DOHH2 (cell line): ENCODE measurements around the gene FAM89B.

Experiments used
- H3F3A ChIP-seq: fragments of 200-600 bp; sonication (generic), shearing (Covaris generic); 2 replicates; pipeline ENCODE4 v1.6.0; 2016; ENCODE audit warnings: antibody characterized with exemption, mild to moderate bottlenecking; ENCODE audit not compliant: control insufficient read depth, insufficient read depth
- H3K27ac ChIP-seq: fragments of 200-600 bp; sonication (generic); 2 replicates; pipeline ENCODE4 v1.5.1; 2014; ENCODE audit warnings: low read depth, mild to moderate bottlenecking, low read length, moderate library complexity
- H3K27me3 ChIP-seq: fragments of 200-600 bp; sonication (generic); 2 replicates; pipeline ENCODE4 v1.6.1; 2014; ENCODE audit warnings: mild to moderate bottlenecking, low read length, mixed read lengths; ENCODE audit not compliant: control insufficient read depth
- H3K36me3 ChIP-seq: fragments of 200-600 bp; sonication (generic); 2 replicates; pipeline ENCODE4 v1.6.1; 2014; ENCODE audit warnings: mild to moderate bottlenecking, low read length, moderate library complexity, mixed read lengths; ENCODE audit not compliant: control insufficient read depth
- H3K4me1 ChIP-seq: fragments of 200-600 bp; sonication (generic); 2 replicates; pipeline ENCODE4 v1.6.1; 2014; ENCODE audit warnings: mild to moderate bottlenecking, low read length, mixed read lengths; ENCODE audit not compliant: control insufficient read depth
- H3K4me2 ChIP-seq: fragments of 200-600 bp; sonication (generic); 2 replicates; pipeline ENCODE4 v1.6.0; 2014; ENCODE audit warnings: mild to moderate bottlenecking, low read length, moderate library complexity
- H3K4me3 ChIP-seq: fragments of 200-600 bp; sonication (generic); 2 replicates; pipeline ENCODE4 v1.5.1; 2014; ENCODE audit warnings: mild to moderate bottlenecking, low read length, mixed read lengths
- H3K79me2 ChIP-seq: fragments of 200-600 bp; sonication (generic); 2 replicates; pipeline ENCODE4 v1.6.1; 2014; ENCODE audit warnings: mild to moderate bottlenecking, low read length, mixed read lengths; ENCODE audit not compliant: control insufficient read depth
- H3K9me2 ChIP-seq: fragments of 200-600 bp; sonication (generic); replicated peaks from 2 replicates; pipeline ENCODE4 v1.6.1; 2014; ENCODE audit warnings: mild to moderate bottlenecking, low read length, mixed read lengths; ENCODE audit not compliant: control insufficient read depth
- H3K9me3 ChIP-seq: fragments of 200-600 bp; sonication (generic); 2 replicates; pipeline ENCODE4 v1.6.1; 2014; ENCODE audit warnings: antibody characterized with exemption, low read length, mixed read lengths; ENCODE audit not compliant: control insufficient read depth, insufficient read depth
- H4K20me1 ChIP-seq: fragments of 200-600 bp; sonication (generic); 2 replicates; pipeline ENCODE4 v1.6.0; 2014; ENCODE audit warnings: low read depth, mild to moderate bottlenecking, antibody characterized with exemption, low read length, moderate library complexity; ENCODE audit not compliant: control insufficient read depth, insufficient read depth
- EZH2phosphoT487 ChIP-seq: fragments of 200-600 bp; sonication (generic); IDR thresholded peaks from 2 replicates; pipeline ENCODE4 v1.6.1; 2017; ENCODE audit warnings: borderline replicate concordance, mild to moderate bottlenecking, antibody characterized with exemption, low read length, moderate library complexity, mixed read lengths
- TF ChIP-seq, protein P1 (sequence below): fragments of 200-600 bp; sonication (generic); IDR thresholded peaks from one replicate; pipeline ENCODE4 v1.5.1; 2014; ENCODE audit warnings: antibody characterized with exemption, mild to moderate bottlenecking, low read depth, low read length; ENCODE audit not compliant: poor library complexity, severe bottlenecking

FAM89B gene

DNA sequence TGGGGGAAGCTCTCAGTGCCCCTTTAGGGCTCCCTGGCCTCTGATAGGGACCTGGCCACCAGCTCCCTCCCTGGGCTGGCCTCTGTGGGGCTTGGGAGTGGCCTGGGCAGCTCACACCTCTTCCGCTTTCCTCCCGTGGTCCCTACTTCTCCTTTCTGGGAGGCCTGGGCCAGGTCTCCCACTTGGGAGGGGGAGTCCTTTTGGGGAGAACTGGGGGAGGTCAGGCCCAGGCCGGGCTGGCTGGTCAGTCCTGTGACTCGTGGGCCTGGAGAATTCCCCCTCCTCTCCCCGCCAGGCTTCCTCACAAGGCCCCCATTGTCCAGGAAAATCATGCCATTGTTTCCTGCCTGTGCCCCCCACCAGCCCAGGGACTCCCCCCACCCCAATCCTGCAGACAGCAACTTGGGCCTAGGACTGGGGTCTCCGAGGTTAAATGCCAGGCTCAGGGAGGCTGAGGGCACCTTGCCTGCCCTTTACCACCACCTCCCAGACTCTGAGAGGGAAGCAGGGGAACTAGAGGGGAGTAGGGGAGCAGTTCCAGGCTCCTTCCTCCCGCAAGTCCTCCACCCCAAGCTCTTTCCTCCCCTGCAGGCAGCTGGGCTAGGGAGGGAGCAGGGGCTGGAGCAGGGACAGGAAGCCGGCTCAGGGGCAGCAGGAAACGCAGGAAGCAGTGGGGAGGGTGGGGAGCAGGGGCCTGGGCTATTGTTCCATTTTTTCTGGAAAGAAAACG, 38.9 kb downstream of the FAM89B start:
- no peaks in the 10 kb centered on the region for H3K9me2 ChIP-seq
- 0 out of 2 replicates have a peak, but pooled peaks cover 1% of the 10 kb centered on the region for H4K20me1 ChIP-seq
- no peak overlapping the region for H3K27ac ChIP-seq
- peaks cover 56% of the 10 kb centered on the region for H3K79me2 ChIP-seq
- H3K4me3 ChIP-seq = peak overlapping the region; percentile 78
- no peaks in the 10 kb centered on the region for H3K9me3 ChIP-seq
- peaks cover 32% of the 10 kb centered on the region for H3K4me1 ChIP-seq
- H3K27me3 ChIP-seq = no peaks in the 10 kb centered on the region
- peak overlapping the region; percentile 91 for H3K4me2 ChIP-seq
- peaks cover 50% of the 10 kb centered on the region for H3K36me3 ChIP-seq
- no peak for TF ChIP-seq EZH2phosphoT487
- H3F3A ChIP-seq = no peaks in the 10 kb centered on the region; the same call in 1 of the 2 replicates

DNA sequence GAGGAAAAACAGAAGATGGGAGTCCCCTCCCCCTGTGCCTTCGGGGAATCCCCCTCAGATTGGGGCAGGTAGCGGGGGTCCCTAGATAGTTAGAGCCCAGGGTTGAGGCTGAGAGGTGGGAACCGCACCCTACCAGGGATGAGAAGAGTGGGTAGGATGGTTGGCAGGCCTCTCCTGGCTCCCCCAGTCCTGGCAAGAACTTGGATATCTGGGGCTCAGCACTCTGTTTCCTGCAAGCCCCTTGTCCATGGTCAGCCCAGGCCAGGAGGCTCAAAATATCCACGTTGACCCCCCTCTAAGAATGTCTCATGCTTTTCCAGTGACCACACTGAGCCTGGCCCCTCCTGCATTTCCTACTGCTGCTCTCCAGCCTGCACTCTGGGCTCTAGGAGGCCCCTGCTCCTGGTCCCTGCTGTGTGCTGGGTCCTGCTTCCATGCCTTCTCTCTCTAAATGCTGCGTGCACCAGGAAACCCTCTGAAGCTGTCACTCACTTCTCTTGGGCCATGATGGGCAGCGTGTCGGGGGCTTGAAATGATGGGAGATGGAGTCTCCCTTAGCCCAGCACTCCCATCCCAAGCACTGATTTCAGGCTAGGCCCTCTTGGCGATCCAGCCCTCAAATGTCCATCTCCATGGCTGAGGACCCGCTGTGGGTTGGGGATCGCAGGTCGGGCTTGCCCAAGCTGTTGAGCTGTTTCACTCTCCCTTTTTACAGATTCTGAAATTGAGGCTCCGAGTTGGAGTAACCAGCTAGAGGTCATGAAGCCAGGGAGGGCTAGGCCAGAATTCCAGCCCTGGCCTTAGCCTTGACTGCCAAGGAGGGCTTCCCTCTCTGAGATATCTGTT, 39.6 kb downstream of the FAM89B start:
- Histone ChIP-seq H3K27me3 (no peaks in the 10 kb centered on the region), H3K9me2 (no peaks in the 10 kb centered on the region), H4K20me1 (peaks cover 9% of the 10 kb centered on the region; the same call in 1 of the 2 replicates), H3K36me3 (peaks cover 52% of the 10 kb centered on the region), H3K4me2 (peak overlapping the region; percentile 91), H3K4me1 (peaks cover 39% of the 10 kb centered on the region), H3K27ac (no peak overlapping the region), H3K79me2 (peaks cover 64% of the 10 kb centered on the region), H3K9me3 (no peaks in the 10 kb centered on the region), H3K4me3 (peak overlapping the region; percentile 78), H3F3A (no peaks in the 10 kb centered on the region; the same call in 1 of the 2 replicates)
- TF ChIP-seq, protein P1, sequence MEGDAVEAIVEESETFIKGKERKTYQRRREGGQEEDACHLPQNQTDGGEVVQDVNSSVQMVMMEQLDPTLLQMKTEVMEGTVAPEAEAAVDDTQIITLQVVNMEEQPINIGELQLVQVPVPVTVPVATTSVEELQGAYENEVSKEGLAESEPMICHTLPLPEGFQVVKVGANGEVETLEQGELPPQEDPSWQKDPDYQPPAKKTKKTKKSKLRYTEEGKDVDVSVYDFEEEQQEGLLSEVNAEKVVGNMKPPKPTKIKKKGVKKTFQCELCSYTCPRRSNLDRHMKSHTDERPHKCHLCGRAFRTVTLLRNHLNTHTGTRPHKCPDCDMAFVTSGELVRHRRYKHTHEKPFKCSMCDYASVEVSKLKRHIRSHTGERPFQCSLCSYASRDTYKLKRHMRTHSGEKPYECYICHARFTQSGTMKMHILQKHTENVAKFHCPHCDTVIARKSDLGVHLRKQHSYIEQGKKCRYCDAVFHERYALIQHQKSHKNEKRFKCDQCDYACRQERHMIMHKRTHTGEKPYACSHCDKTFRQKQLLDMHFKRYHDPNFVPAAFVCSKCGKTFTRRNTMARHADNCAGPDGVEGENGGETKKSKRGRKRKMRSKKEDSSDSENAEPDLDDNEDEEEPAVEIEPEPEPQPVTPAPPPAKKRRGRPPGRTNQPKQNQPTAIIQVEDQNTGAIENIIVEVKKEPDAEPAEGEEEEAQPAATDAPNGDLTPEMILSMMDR = no peak
- TF ChIP-seq EZH2phosphoT487 = no peak

DNA sequence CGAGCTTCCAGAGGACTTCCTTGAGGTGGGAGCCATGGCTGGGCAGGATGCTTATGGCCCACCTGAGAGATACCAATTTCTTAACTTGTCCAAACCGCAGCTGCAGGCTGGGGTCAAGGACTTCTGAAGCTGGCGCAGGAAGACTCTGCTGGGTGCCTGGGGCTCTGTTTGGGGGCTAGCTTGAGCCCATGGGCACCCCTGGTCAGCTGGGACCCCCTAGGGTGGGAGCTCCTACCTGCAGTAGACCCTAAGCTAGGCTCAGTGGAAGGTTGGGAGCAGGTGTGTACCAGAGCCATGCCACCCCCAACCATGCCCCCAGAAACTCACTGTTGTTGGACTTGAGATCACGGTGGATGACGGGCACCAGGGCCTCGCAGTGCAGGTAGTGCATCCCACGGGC, 40.4 kb downstream of the FAM89B start:
- H4K20me1 ChIP-seq = peaks cover 14% of the 10 kb centered on the region; the same call in 1 of the 2 replicates
- H3K27me3 ChIP-seq = no peaks in the 10 kb centered on the region
- H3F3A ChIP-seq = no peaks in the 10 kb centered on the region; the same call in 1 of the 2 replicates
- no peaks in the 10 kb centered on the region for H3K9me2 ChIP-seq
- H3K27ac ChIP-seq = no peak overlapping the region
- TF ChIP-seq, protein P1 = no peak
- no peak for TF ChIP-seq EZH2phosphoT487
- H3K36me3 ChIP-seq = peaks cover 53% of the 10 kb centered on the region
- no peaks in the 10 kb centered on the region for H3K9me3 ChIP-seq
- H3K4me1 ChIP-seq = peaks cover 44% of the 10 kb centered on the region
- peak overlapping the region; percentile 78 for H3K4me3 ChIP-seq
- H3K4me2 ChIP-seq = peak overlapping the region; percentile 91
- H3K79me2 ChIP-seq = peaks cover 71% of the 10 kb centered on the region
